Fibroblast of lung (primary cell): ENCODE data around the gene SMIM13. TPM values are rescaled to one million over a fixed set of nuclear protein-coding genes. Genes with fewer than 3 reads are reported as not detected.

ENCODE experiments used
- DNase-seq, 2 donors: peaks; one replicate each; pipeline versions ENCODE4 v3.0.0 to v3.0.0-alpha.2; 2010; ENCODE audit warnings: low read depth in 2 of 2
- H2AFZ ChIP-seq: 2 replicates; pipeline ENCODE4 v1.5.1; 2012; ENCODE audit warnings: low read length, control low read depth, inconsistent platforms
- H3K27ac ChIP-seq: 2 replicates; pipeline ENCODE4 v1.5.1; 2011; ENCODE audit warnings: low read length, control low read depth; ENCODE audit not compliant: insufficient read depth
- H3K27me3 ChIP-seq: 2 replicates; pipeline ENCODE4 v1.5.1; 2011; ENCODE audit warnings: mild to moderate bottlenecking, low read length; ENCODE audit not compliant: control insufficient read depth, insufficient read depth
- H3K36me3 ChIP-seq: 2 replicates; pipeline ENCODE4 v1.5.1; 2011; ENCODE audit warnings: low read length; ENCODE audit not compliant: control insufficient read depth, insufficient read depth
- H3K4me1 ChIP-seq: 2 replicates; pipeline ENCODE4 v1.5.1; 2011; ENCODE audit warnings: low read length; ENCODE audit not compliant: control insufficient read depth, insufficient read depth; ENCODE audit errors: extremely low read depth
- H3K4me2 ChIP-seq: 2 replicates; pipeline ENCODE4 v1.5.1; 2011; ENCODE audit warnings: low read length, control low read depth; ENCODE audit not compliant: insufficient read depth; ENCODE audit errors: extremely low read depth
- H3K4me3 ChIP-seq, 4 experiments: fragments of 200-600 bp in 1 of 4; sonication (generic) in 1 of 4; replicated peaks in 1 of 4; 2 replicates each; pipeline ENCODE4 v1.5.1; 2011 to 2016; ENCODE audit warnings: low read length in 4 of 4, low read depth in 3 of 4, mild to moderate bottlenecking in 3 of 4, control low read depth in 2 of 4, inconsistent platforms in 1 of 4, mixed read lengths in 1 of 4; ENCODE audit not compliant: insufficient read depth in 1 of 4; ENCODE audit errors: control extremely low read depth in 1 of 4
- H3K79me2 ChIP-seq: 2 replicates; pipeline ENCODE4 v1.5.1; 2012; ENCODE audit warnings: mild to moderate bottlenecking, low read length, inconsistent platforms; ENCODE audit not compliant: control insufficient read depth, insufficient read depth
- H3K9ac ChIP-seq: 2 replicates; pipeline ENCODE4 v1.5.1; 2011; ENCODE audit warnings: mild to moderate bottlenecking, low read length, control low read depth; ENCODE audit not compliant: insufficient read depth
- H3K9me3 ChIP-seq: 2 replicates; pipeline ENCODE4 v1.5.1; 2012; ENCODE audit warnings: low read depth, low read length; ENCODE audit not compliant: control insufficient read depth, insufficient read depth
- H4K20me1 ChIP-seq: 2 replicates; pipeline ENCODE4 v1.5.1; 2011; ENCODE audit warnings: low read length; ENCODE audit not compliant: control insufficient read depth, insufficient read depth; ENCODE audit errors: extremely low read depth
- EZH2 ChIP-seq: IDR thresholded peaks from 2 replicates; pipeline ENCODE4 v1.5.1; 2012; ENCODE audit warnings: low read length, control low read depth, mild to moderate bottlenecking; ENCODE audit errors: missing control alignments
- polyA plus RNA-seq, 2 donors: library from polyadenylated mRNA; depleted of rRNA in 1 of 2; stranded (reverse) in 1 of 2; unstranded in 1 of 2; fragments of >200 nt; gene quantifications; 2 replicates each; pipeline ENCODE4 v1.2.1, GENCODE V29; 2011 to 2012; ENCODE audit warnings: missing spikeins in 1 of 2
- total RNA-seq: library from RNA; depleted of rRNA; stranded (reverse); fragments of >200 nt; gene quantifications from 2 replicates; pipeline ENCODE4 v1.2.1, GENCODE V29; 2014
- TF ChIP-seq, protein P1 (sequence below), 2 donors: IDR thresholded peaks in 1 of 2; conservative IDR thresholded peaks in 1 of 2; 1 replicate in 1 of 2; 2 replicates in 1 of 2; pipeline ENCODE4 v1.5.1; 2011 to 2012; ENCODE audit warnings: low read length in 2 of 2, control low read depth in 1 of 2, inconsistent platforms in 1 of 2, low read depth in 1 of 2, mild to moderate bottlenecking in 1 of 2

Gene SMIM13
- total and polyA plus RNA-seq, 2 donors (not counting 1 experiment from before 2014, with no cell fraction given): 6.9 to 7.4 TPM

DNA sequence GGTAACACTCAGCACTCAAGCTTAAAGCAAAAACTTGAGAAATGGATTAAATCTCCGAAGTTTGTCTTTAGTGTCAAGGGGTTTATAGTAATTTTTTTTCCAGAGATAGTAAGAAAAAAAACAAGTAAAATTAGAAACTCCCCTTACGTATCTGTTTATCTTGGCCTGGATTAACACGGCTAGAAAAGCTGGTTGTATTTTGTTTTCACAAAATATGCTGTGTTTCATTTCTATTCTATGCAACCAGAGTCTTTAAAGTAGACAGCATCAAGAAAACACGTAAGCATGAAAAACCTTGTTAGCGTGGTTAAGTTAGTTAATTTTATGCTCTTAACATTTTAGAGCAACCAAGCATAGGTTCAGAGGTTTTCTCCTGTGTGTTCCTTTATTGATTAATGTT, 39.6 kb downstream of the SMIM13 start:
- no peak overlapping the region for H3K4me3 ChIP-seq
- H3K9me3 ChIP-seq: no peaks in the 10 kb centered on the region
- no peak overlapping the region for H3K9ac ChIP-seq
- H2AFZ ChIP-seq: no peak overlapping the region
- peaks cover 6% of the 10 kb centered on the region for H3K79me2 ChIP-seq
- DNase-seq: no peak
- peaks cover 3% of the 10 kb centered on the region for H3K36me3 ChIP-seq
- H3K27me3 ChIP-seq: no peaks in the 10 kb centered on the region
- H3K4me2 ChIP-seq: no peak overlapping the region
- TF ChIP-seq, protein P1, sequence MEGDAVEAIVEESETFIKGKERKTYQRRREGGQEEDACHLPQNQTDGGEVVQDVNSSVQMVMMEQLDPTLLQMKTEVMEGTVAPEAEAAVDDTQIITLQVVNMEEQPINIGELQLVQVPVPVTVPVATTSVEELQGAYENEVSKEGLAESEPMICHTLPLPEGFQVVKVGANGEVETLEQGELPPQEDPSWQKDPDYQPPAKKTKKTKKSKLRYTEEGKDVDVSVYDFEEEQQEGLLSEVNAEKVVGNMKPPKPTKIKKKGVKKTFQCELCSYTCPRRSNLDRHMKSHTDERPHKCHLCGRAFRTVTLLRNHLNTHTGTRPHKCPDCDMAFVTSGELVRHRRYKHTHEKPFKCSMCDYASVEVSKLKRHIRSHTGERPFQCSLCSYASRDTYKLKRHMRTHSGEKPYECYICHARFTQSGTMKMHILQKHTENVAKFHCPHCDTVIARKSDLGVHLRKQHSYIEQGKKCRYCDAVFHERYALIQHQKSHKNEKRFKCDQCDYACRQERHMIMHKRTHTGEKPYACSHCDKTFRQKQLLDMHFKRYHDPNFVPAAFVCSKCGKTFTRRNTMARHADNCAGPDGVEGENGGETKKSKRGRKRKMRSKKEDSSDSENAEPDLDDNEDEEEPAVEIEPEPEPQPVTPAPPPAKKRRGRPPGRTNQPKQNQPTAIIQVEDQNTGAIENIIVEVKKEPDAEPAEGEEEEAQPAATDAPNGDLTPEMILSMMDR (conservative IDR thresholded peaks at IDR 0.05 in 1 of 2, IDR thresholded peaks at IDR 0.05 in 1 of 2; ENCODE audit: low read depth in 1 of 2, low read length in 2 of 2): no peak
- TF ChIP-seq EZH2: no peak
- H4K20me1 ChIP-seq: no peaks in the 10 kb centered on the region
- no peak overlapping the region for H3K27ac ChIP-seq
- no peaks in the 10 kb centered on the region for H3K4me1 ChIP-seq

DNA sequence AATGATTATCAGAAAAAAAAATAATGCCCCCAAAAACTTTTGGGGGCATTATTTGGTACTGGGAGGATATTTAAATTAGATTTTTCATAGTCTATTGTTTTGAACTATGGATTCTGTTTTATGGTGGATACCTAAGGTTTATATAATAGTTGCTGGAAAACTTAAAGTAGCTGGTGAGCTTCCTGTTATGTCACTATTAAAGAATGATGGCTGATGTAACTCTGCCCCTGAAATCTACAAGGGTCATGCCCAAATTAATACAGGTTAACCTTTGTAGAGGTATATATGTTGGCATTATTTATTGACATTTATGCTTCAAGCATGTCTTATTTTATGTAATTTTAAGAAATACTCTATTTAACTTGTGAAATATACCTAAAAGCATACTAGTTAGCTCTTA, 43.2 kb downstream of the SMIM13 start:
- Histone ChIP-seq H3K27me3 (no peaks in the 10 kb centered on the region), H3K9me3 (no peaks in the 10 kb centered on the region), H3K36me3 (peaks cover 3% of the 10 kb centered on the region), H3K27ac (no peak overlapping the region), H4K20me1 (no peaks in the 10 kb centered on the region), H3K4me3 (no peak overlapping the region), H2AFZ (no peak overlapping the region), H3K9ac (no peak overlapping the region), H3K4me2 (no peak overlapping the region), H3K79me2 (no peaks in the 10 kb centered on the region), H3K4me1 (no peaks in the 10 kb centered on the region)
- TF ChIP-seq EZH2: no peak
- TF ChIP-seq, protein P1 (conservative IDR thresholded peaks at IDR 0.05 in 1 of 2, IDR thresholded peaks at IDR 0.05 in 1 of 2; ENCODE audit: low read depth in 1 of 2, low read length in 2 of 2): no peak
- no peak for DNase-seq

DNA sequence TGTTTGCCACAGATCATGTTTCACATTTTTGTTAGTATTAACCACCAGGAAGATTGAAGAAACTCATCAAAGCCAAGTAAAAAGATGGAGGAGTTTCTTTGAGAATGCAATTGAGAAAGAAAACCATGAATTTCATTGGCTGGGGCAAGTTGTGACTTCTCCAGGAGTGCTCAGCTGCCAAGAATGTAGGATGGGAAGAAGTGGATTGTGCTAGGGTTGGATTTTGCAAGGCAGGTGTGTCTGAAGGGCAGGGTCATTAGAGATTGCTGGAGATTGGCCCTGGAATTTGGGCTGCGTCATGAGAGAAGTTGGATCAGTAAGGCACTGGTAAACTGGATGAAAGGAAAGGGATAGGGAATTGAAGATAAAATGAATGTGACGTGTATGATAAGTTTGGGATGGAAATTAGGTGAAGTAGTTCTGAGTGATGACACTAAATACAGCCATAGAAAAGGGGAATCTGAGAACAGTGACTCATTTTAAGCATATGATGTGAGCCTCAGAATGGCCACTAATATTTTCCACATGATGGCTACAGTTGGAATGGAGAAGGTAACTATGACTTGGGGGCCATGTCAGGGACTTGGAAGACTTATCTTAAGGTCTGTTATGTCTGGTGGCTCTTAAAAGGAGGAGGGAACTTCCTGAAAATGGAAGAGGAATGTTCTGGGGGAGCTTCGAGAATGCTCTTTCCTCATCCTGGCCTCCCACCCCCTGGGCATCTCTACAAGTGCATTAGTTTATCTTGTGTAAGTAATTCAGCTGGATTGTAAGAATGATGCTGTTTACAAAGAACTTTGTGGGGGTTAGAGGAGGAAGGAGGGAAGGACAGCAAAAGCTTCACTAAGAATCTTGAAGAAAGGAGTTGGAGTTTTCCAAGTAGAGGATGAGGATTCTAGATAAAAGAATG, 45.7 kb downstream of the SMIM13 start:
- Histone ChIP-seq H3K4me1 (peaks cover 3% of the 10 kb centered on the region), H3K9me3 (no peaks in the 10 kb centered on the region), H3K27me3 (no peaks in the 10 kb centered on the region), H2AFZ (no peak overlapping the region), H3K4me3 (no peak overlapping the region), H4K20me1 (no peaks in the 10 kb centered on the region), H3K27ac (no peak overlapping the region), H3K4me2 (no peak overlapping the region), H3K79me2 (no peaks in the 10 kb centered on the region), H3K9ac (no peak overlapping the region), H3K36me3 (peaks cover 3% of the 10 kb centered on the region)
- DNase-seq: peak; percentile 6 to 61
- no peak for TF ChIP-seq EZH2
- TF ChIP-seq, protein P1 (conservative IDR thresholded peaks at IDR 0.05 in 1 of 2, IDR thresholded peaks at IDR 0.05 in 1 of 2; ENCODE audit: low read depth in 1 of 2, low read length in 2 of 2): no peak
